Colonic mucosa (tissue), 4 donors: ENCODE measurements around the gene PIK3R5. TPM values are rescaled to one million over a fixed set of nuclear protein-coding genes. Genes with fewer than 3 reads are reported as not detected.

ENCODE experiments used
- DNase-seq: peaks from one replicate; pipeline ENCODE4 v3.0.0-alpha.2; 2020
- H3K27ac ChIP-seq: fragments of 200-600 bp; one replicate; pipeline ENCODE4 v1.8.0; 2021
- H3K27me3 ChIP-seq: fragments of 200-600 bp; one replicate; pipeline ENCODE4 v1.8.0; 2021
- H3K36me3 ChIP-seq: fragments of 200-600 bp; one replicate; pipeline ENCODE4 v1.8.0; 2021
- H3K4me1 ChIP-seq: fragments of 200-600 bp; one replicate; pipeline ENCODE4 v1.8.0; 2021; ENCODE audit warnings: mild to moderate bottlenecking
- H3K4me3 ChIP-seq: fragments of 200-600 bp; one replicate; pipeline ENCODE4 v1.8.0; 2021
- H3K9ac ChIP-seq, 2 donors: one replicate each; pipeline ENCODE4 v1.7.0; 2013; ENCODE audit warnings: control low read depth in 2 of 2, low read depth in 2 of 2, low read length in 2 of 2
- H3K9me3 ChIP-seq: fragments of 200-600 bp; one replicate; pipeline ENCODE4 v1.8.0; 2021
- intact Hi-C: fragments of 100-400 bp; cut with DNase I; formaldehyde crosslinking; loops from one replicate; pipeline ENCODE4 v1.14.1; 2022
- total RNA-seq, 2 donors: library from RNA; stranded (reverse); fragmentation: NEBNext Ultra II Directional in 1 of 2; extraction: Animal tissue kit (Norgen Biotek cat#: 25700) in 1 of 2; gene quantifications; one replicate each; pipeline ENCODE4 v1.2.1, GENCODE V29; 2021
- TF ChIP-seq, protein P1 (sequence below): fragments of 200-600 bp; IDR thresholded peaks from one replicate; pipeline ENCODE4 v1.8.0; 2022; ENCODE audit warnings: antibody characterized with exemption, mild to moderate bottlenecking
- donor health status: healthy.
- donor health status: DM: no; HTN: no; CAD: no.
- donor health status: DM: no; HTN: no; CAD: no.

Gene PIK3R5
- total RNA-seq, 2 donors from 2014 or later: 2.2 to 2.5 TPM

DNA sequence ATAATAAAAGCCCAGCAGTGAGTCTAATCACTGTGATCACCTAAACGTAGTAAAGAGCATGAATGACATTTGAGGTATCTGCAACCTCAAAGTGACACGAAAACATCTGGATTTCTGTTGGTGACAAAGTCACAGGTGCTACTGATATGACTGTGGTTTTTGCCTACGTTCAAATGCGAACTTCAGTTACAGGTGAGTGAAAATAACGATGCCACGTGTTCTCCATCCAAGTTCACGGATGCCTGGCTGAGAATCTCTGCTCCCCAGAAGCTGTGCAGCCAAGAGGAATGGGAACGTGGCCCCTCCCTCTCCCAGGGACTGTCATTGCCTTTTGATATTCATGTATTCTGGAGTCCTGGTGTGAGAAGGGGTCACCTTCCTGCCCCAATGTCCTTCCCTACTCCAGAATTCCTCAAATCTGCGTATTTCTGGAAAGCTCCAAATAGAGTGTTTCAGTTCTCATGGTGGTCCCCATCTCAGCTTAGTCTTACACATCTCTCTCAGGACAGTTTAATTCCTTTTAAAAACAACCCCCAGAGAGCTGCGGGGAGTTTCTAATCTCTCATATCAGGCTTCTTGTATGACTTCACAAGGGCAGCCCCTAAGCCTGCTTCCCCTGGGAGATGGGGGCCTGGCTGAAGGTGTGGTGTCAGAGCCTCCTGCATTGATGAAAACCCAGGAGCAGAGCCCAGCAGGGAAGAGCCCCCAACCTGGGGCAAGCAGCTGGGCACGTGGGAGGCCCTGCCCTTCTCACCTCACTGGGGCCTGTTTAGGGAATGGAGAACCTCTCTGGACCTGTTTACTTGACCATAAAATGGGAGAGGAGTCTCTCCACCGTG, 25.8 kb downstream of the PIK3R5 start:
- TF ChIP-seq, protein P1, sequence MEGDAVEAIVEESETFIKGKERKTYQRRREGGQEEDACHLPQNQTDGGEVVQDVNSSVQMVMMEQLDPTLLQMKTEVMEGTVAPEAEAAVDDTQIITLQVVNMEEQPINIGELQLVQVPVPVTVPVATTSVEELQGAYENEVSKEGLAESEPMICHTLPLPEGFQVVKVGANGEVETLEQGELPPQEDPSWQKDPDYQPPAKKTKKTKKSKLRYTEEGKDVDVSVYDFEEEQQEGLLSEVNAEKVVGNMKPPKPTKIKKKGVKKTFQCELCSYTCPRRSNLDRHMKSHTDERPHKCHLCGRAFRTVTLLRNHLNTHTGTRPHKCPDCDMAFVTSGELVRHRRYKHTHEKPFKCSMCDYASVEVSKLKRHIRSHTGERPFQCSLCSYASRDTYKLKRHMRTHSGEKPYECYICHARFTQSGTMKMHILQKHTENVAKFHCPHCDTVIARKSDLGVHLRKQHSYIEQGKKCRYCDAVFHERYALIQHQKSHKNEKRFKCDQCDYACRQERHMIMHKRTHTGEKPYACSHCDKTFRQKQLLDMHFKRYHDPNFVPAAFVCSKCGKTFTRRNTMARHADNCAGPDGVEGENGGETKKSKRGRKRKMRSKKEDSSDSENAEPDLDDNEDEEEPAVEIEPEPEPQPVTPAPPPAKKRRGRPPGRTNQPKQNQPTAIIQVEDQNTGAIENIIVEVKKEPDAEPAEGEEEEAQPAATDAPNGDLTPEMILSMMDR: no peak
- DNase-seq: no peak
- no peak overlapping the region for H3K27ac ChIP-seq
- intact Hi-C loops: no loop called here
- H3K4me3 ChIP-seq: no peak overlapping the region
- no peaks in the 10 kb centered on the region for H3K9me3 ChIP-seq
- no peaks in the 10 kb centered on the region for H3K27me3 ChIP-seq
- H3K4me1 ChIP-seq: no peaks in the 10 kb centered on the region
- no peak overlapping the region for H3K9ac ChIP-seq
- no peaks in the 10 kb centered on the region for H3K36me3 ChIP-seq

DNA sequence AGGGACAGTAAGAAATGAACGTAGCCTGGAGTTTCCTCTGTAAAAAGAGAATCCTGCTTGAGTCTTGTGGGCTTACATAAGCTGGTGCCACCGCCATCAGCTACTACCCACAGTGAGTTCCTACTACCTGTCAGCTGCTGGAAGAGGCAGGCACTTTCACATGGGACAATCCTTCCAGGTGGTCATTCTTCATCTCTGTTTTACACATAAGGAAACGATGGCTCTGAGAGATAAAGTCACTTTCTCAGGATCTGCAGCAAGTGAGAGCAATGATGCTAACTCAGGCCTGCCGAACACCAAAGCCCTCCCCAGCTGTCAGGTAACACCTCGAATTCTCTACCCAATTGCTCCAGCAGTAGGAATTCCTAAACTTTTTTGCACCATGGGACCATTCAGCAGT, 26.6 kb downstream of the PIK3R5 start:
- no peaks in the 10 kb centered on the region for H3K36me3 ChIP-seq
- TF ChIP-seq, protein P1: no peak
- no peak for DNase-seq
- H3K9ac ChIP-seq: no peak overlapping the region
- no peaks in the 10 kb centered on the region for H3K9me3 ChIP-seq
- H3K4me1 ChIP-seq: no peaks in the 10 kb centered on the region
- no peak overlapping the region for H3K27ac ChIP-seq
- intact Hi-C loops: no loop called here
- H3K27me3 ChIP-seq: no peaks in the 10 kb centered on the region
- no peak overlapping the region for H3K4me3 ChIP-seq

DNA sequence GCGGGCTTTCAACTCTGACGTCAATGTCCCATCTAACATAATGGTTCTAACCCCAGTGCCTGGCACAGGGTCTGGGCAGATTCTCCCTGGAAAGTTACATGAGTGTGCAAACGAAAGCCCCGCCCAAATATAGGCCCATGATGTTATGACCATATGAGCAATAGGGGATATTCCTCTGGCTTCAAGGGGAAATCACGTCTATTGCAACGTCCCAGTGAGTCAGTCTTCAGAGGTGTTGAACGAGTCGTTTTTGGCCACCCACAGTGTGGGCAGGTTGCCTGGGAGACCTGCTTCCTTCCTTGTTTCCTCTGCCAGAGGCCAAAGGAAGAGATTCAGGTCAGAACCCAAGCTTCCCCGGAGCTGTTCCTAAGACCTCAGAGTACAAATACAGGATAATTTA, 30.3 kb downstream of the PIK3R5 start:
- Histone ChIP-seq H3K9me3 (no peaks in the 10 kb centered on the region), H3K4me3 (no peak overlapping the region), H3K9ac (no peak overlapping the region), H3K36me3 (no peaks in the 10 kb centered on the region), H3K27ac (no peak overlapping the region), H3K27me3 (no peaks in the 10 kb centered on the region), H3K4me1 (no peaks in the 10 kb centered on the region)
- TF ChIP-seq, protein P1: no peak
- no peak for DNase-seq
- intact Hi-C loops: no loop called here

DNA sequence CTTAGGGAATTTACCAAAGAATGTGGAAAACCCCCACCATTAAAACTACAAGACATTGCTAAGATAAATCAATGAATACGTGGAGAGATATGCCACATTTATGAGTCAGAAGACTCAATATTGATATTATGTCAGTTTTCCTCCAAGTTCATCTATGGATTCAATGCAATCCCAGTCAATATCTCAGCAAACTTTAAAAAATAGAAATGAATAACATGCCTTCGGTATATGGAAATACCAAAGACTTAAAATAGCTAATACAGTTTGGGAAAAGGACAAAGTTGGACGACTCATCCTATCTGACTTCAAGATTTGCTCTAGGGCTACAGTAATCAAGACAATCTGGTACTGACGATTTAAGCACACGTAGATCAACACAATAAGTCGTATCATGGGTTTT, 31.2 kb downstream of the PIK3R5 start:
- no peak for DNase-seq
- Histone ChIP-seq H3K9me3 (no peaks in the 10 kb centered on the region), H3K9ac (no peak overlapping the region), H3K4me3 (no peak overlapping the region), H3K27ac (no peak overlapping the region), H3K27me3 (no peaks in the 10 kb centered on the region), H3K4me1 (no peaks in the 10 kb centered on the region), H3K36me3 (no peaks in the 10 kb centered on the region)
- TF ChIP-seq, protein P1: no peak
- intact Hi-C loops: no loop called here

DNA sequence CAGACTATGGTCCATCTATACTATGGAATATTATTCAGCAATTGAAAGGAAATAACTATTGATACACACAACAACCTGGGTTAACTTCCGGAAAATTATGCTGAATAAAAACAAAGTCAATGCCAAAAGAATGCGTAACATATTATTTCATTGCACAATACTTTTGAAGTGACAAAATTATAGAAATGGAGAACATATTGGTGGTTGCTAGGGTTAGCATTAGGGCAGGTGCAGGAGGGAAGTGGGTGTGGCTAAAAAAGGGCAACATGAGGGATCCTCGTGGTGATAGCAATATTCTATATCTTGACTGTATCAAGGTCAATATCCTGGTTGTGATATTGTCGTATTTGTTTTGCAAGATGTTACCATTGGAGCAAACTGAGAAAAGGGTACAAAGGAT, 34.9 kb downstream of the PIK3R5 start:
- no peak for DNase-seq
- Histone ChIP-seq H3K27ac (no peak overlapping the region), H3K27me3 (no peaks in the 10 kb centered on the region), H3K36me3 (no peaks in the 10 kb centered on the region), H3K4me1 (no peaks in the 10 kb centered on the region), H3K4me3 (no peak overlapping the region), H3K9me3 (no peaks in the 10 kb centered on the region), H3K9ac (no peak overlapping the region)
- intact Hi-C loops: no loop called here
- TF ChIP-seq, protein P1: no peak
